HCT116 (cell line): ENCODE measurements around the gene FAM53B. TPM values are rescaled to one million over a fixed set of nuclear protein-coding genes. Genes with fewer than 3 reads are reported as not detected.

Experiments
- ATAC-seq: fragments of 200-7000 bp; cut with Tn5 transposase; 2 replicates; pipeline ENCODE4 v1.9.1; 2020; ENCODE audit warnings: mild to moderate bottlenecking, moderate library complexity
- BruUV-seq: library from RNA; stranded (reverse); fragments of 400-500 nt; replicated peaks from 2 replicates; lab custom pipeline; 2021; lab: Mats Ljungman, UMichigan
- CTCF ChIA-PET: fragments of 300-600 bp; sonication (Branson Sonifier 250); formaldehyde crosslinking; loops from one replicate; lab custom pipeline; 2021; ENCODE audit warnings: antibody characterized with exemption; lab: Charles Lee
- POLR2A ChIA-PET: fragments of 300-600, 350-600 bp; sonication (Branson Sonifier 250); formaldehyde crosslinking; loops from one replicate; lab custom pipeline; 2021; ENCODE audit warnings: antibody characterized with exemption; lab: Charles Lee
- RAD21 ChIA-PET, 2 experiments: fragments of 300-600 bp; sonication (Branson Sonifier 250); formaldehyde crosslinking; loops; one replicate each; lab custom pipeline; 2023; ENCODE audit warnings: low total read pairs in 2 of 2; ENCODE audit not compliant: uncharacterized antibody in 2 of 2, unreplicated experiment in 2 of 2, low non-redundant PET in 1 of 2; lab: Charles Lee
- DNase-seq: peaks from one replicate; pipeline ENCODE4 v3.0.0-alpha.2; 2010; ENCODE audit warnings: low read depth, low spot score
- H2AFZ ChIP-seq: fragments of 200-600 bp; shearing (Covaris generic), sonication (generic); 2 replicates; pipeline ENCODE4 v1.6.1; 2017; ENCODE audit warnings: low read depth, mixed run types, mixed read lengths, antibody characterized with exemption, low read length; ENCODE audit not compliant: poor library complexity, severe bottlenecking
- H3K27ac ChIP-seq: 2 replicates; pipeline ENCODE4 v1.5.1; 2012; ENCODE audit warnings: low read depth, low read length
- H3K27me3 ChIP-seq: fragments of 200-600 bp; sonication (generic); 2 replicates; pipeline ENCODE4 v1.6.1; 2016; ENCODE audit warnings: mixed run types, low read length, mixed read lengths; ENCODE audit not compliant: insufficient read depth
- H3K36me3 ChIP-seq, 2 experiments: fragments of 200-500 bp in 1 of 2; fragments of 200-600 bp in 1 of 2; sonication (Bioruptor generic) in 1 of 2; sonication (generic) in 1 of 2; 2 replicates each; pipeline versions ENCODE4 v1.5.1 to v1.6.1; 2014 to 2016; ENCODE audit warnings: low read length in 2 of 2, inconsistent platforms in 1 of 2, mixed read lengths in 1 of 2, mixed run types in 1 of 2; ENCODE audit not compliant: insufficient read depth in 2 of 2, control insufficient read depth in 1 of 2
- H3K4me1 ChIP-seq, 2 experiments: fragments of 200-600 bp in 1 of 2; sonication (generic) in 1 of 2; 2 replicates each; pipeline versions ENCODE4 v1.5.1 to v1.6.1; 2012 to 2017; ENCODE audit warnings: low read length in 2 of 2, inconsistent platforms in 1 of 2, mild to moderate bottlenecking in 1 of 2, mixed read lengths in 1 of 2, mixed run types in 1 of 2, moderate library complexity in 1 of 2; ENCODE audit not compliant: insufficient read depth in 2 of 2, control insufficient read depth in 1 of 2
- H3K4me2 ChIP-seq: fragments of 200-600 bp; sonication (generic); 2 replicates; pipeline ENCODE4 v1.6.1; 2017; ENCODE audit warnings: mixed run types, low read length, mixed read lengths
- H3K4me3 ChIP-seq, 2 experiments: fragments of 200-600 bp in 1 of 2; sonication (generic) in 1 of 2; replicated peaks in 1 of 2; 2 replicates each; pipeline ENCODE4 v1.5.1; 2011 to 2016; ENCODE audit warnings: low read length in 2 of 2, control low read depth in 1 of 2, low read depth in 1 of 2, mild to moderate bottlenecking in 1 of 2, mixed read lengths in 1 of 2, mixed run types in 1 of 2
- H3K79me2 ChIP-seq: fragments of 200-600 bp; sonication (generic); 2 replicates; pipeline ENCODE4 v1.6.1; 2017; ENCODE audit warnings: mild to moderate bottlenecking, mixed run types, low read length, moderate library complexity, mixed read lengths; ENCODE audit not compliant: insufficient read depth
- H3K9ac ChIP-seq: fragments of 200-600 bp; sonication (generic); 2 replicates; pipeline ENCODE4 v1.6.1; 2016; ENCODE audit warnings: low read length, mixed read lengths
- H3K9me2 ChIP-seq: fragments of 200-600 bp; sonication (generic), shearing (Covaris generic); 2 replicates; pipeline ENCODE4 v1.6.1; 2017; ENCODE audit warnings: mixed run types, mild to moderate bottlenecking, moderate library complexity; ENCODE audit not compliant: insufficient read depth
- H3K9me3 ChIP-seq, 2 experiments: fragments of 200-500 bp in 1 of 2; fragments of 200-600 bp in 1 of 2; sonication (Bioruptor generic) in 1 of 2; sonication (generic) in 1 of 2; 2 replicates each; pipeline ENCODE4 v1.6.1; 2014 to 2017; ENCODE audit warnings: low read length in 2 of 2, mixed read lengths in 2 of 2, inconsistent platforms in 1 of 2, low read depth in 1 of 2, mild to moderate bottlenecking in 1 of 2, mixed run types in 1 of 2, moderate library complexity in 1 of 2; ENCODE audit not compliant: control insufficient read depth in 1 of 2, insufficient read depth in 1 of 2
- H4K20me1 ChIP-seq: fragments of 200-600 bp; sonication (generic), shearing (Covaris generic); 2 replicates; pipeline ENCODE4 v1.6.1; 2017; ENCODE audit warnings: mixed run types, mild to moderate bottlenecking, moderate library complexity; ENCODE audit not compliant: insufficient read depth
- CEBPB ChIP-seq: IDR thresholded peaks from 2 replicates; pipeline ENCODE4 v1.6.1; 2012; ENCODE audit warnings: low read depth
- EGR1 ChIP-seq: IDR thresholded peaks from 2 replicates; pipeline ENCODE4 v1.6.1; 2012; ENCODE audit warnings: low read depth
- EZH2 ChIP-seq: fragments of 200-600 bp; sonication (generic); IDR thresholded peaks from 2 replicates; pipeline ENCODE4 v1.6.1; 2017; ENCODE audit warnings: antibody characterized with exemption, mixed run types
- JUND ChIP-seq: IDR thresholded peaks from 2 replicates; pipeline ENCODE4 v1.6.1; 2012
- POLR2AphosphoS5 ChIP-seq: IDR thresholded peaks from 2 replicates; pipeline ENCODE4 v1.6.1; 2011; ENCODE audit warnings: mild to moderate bottlenecking, low read depth, low read length, moderate library complexity
- RAD21 ChIP-seq: IDR thresholded peaks from 2 replicates; pipeline ENCODE4 v1.6.1; 2012; ENCODE audit warnings: low read depth, mild to moderate bottlenecking
- SIN3A ChIP-seq: IDR thresholded peaks from 2 replicates; pipeline ENCODE4 v1.6.1; 2012; ENCODE audit warnings: low read depth
- SRF ChIP-seq: IDR thresholded peaks from 2 replicates; pipeline ENCODE4 v1.6.1; 2012; ENCODE audit warnings: low read depth
- YY1 ChIP-seq: IDR thresholded peaks from 2 replicates; pipeline ENCODE4 v1.6.1; 2011; ENCODE audit warnings: low read length, low read depth, moderate library complexity, mild to moderate bottlenecking; ENCODE audit not compliant: insufficient replicate concordance; ENCODE audit errors: extremely low read depth
- ZFX ChIP-seq: fragments of 450-650 bp; IDR thresholded peaks from 2 replicates; pipeline ENCODE4 v1.6.1; 2017
- intact Hi-C: fragments of 100-400 bp; cut with micrococcal nuclease; formaldehyde crosslinking; loops from 2 replicates; pipeline ENCODE4 v1.10.0; 2022
- total RNA-seq: library from RNA; stranded (reverse); gene quantifications from one replicate; pipeline ENCODE4 v1.2.1, GENCODE V29; 2021; ENCODE audit not compliant: unreplicated experiment
- TF ChIP-seq, protein P1 (sequence below): IDR thresholded peaks from 2 replicates; pipeline ENCODE4 v1.6.1; 2012
- TF ChIP-seq, protein P2 (sequence below), 3 experiments: fragments of 200-600 bp in 1 of 3; sonication (generic) in 1 of 3; IDR thresholded peaks in 2 of 3; conservative IDR thresholded peaks in 1 of 3; 2 replicates each; pipeline ENCODE4 v1.5.1; 2012 to 2017; ENCODE audit warnings: low read depth in 2 of 3, low read length in 2 of 3, antibody characterized with exemption in 1 of 3, borderline replicate concordance in 1 of 3, control low read depth in 1 of 3, mild to moderate bottlenecking in 1 of 3, mixed read lengths in 1 of 3, mixed run types in 1 of 3, moderate library complexity in 1 of 3; ENCODE audit not compliant: insufficient read depth in 1 of 3
- TF ChIP-seq, protein P3 (sequence below): IDR thresholded peaks from 2 replicates; pipeline ENCODE4 v1.6.1; 2012; ENCODE audit warnings: low read depth
- TF ChIP-seq, protein P4 (sequence below): IDR thresholded peaks from 2 replicates; pipeline ENCODE4 v1.6.1; 2011; ENCODE audit warnings: mild to moderate bottlenecking, low read length, moderate library complexity; ENCODE audit not compliant: insufficient replicate concordance; ENCODE audit errors: extremely low read depth

The FAM53B gene
- total RNA-seq, 1 experiment from 2014 or later, result 19.6 TPM

DNA sequence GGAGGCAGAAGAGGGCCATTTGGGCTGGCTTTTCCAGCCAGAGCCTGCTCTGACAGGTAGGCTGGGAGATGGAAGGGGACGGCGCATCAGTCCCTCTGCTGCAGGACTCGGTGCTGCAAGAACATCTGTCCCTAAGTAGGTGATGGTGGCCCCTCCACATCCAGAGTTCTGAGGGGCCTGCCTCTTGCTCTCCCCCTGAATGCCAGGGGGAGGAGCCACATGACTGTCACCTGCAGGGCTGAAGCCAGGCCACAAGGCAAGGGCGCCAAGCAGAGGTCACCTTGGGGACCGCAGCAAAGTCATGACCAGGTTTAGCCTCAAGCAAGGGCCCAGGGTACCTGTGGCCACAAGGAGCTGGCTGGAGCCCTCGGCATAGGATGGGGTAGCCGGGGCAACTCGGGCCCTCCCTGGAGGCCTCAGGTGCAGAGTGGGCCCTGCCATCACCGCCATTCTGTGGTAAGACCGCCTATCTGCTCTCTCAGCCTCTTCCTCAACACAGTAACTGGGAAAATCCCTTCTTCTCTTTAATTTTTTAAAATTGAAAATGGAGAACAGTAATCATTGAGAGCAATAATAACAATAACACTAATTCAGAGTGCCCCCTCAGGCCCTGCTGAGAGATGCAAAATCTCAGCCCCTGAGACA, 99.3 kb downstream of the FAM53B start:
- Histone ChIP-seq H4K20me1 (no peaks in the 10 kb centered on the region), H3K9me3 (no peaks in the 10 kb centered on the region), H2AFZ (no peak overlapping the region), H3K4me1 (peaks cover 6 to 20% of the 10 kb centered on the region in 2 experiments; a peak in 3 of 4 replicates), H3K36me3 (no peaks in the 10 kb centered on the region), H3K27ac (no peak overlapping the region), H3K4me3 (no peak overlapping the region), H3K27me3 (no peaks in the 10 kb centered on the region), H3K9me2 (no peaks in the 10 kb centered on the region), H3K79me2 (no peaks in the 10 kb centered on the region), H3K9ac (no peak overlapping the region), H3K4me2 (no peak overlapping the region)
- ATAC-seq (no peak), DNase-seq (no peak)
- no TSS peak for BruUV-seq
- POLR2A ChIA-PET, result no interaction called here
- RAD21 ChIA-PET, result no interaction called here
- TF ChIP-seq YY1, result no peak
- TF ChIP-seq CEBPB, result no peak
- no peak for TF ChIP-seq ZFX
- TF ChIP-seq POLR2AphosphoS5, result no peak
- TF ChIP-seq, protein P1, sequence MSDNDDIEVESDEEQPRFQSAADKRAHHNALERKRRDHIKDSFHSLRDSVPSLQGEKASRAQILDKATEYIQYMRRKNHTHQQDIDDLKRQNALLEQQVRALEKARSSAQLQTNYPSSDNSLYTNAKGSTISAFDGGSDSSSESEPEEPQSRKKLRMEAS, result no peak
- TF ChIP-seq, protein P2, sequence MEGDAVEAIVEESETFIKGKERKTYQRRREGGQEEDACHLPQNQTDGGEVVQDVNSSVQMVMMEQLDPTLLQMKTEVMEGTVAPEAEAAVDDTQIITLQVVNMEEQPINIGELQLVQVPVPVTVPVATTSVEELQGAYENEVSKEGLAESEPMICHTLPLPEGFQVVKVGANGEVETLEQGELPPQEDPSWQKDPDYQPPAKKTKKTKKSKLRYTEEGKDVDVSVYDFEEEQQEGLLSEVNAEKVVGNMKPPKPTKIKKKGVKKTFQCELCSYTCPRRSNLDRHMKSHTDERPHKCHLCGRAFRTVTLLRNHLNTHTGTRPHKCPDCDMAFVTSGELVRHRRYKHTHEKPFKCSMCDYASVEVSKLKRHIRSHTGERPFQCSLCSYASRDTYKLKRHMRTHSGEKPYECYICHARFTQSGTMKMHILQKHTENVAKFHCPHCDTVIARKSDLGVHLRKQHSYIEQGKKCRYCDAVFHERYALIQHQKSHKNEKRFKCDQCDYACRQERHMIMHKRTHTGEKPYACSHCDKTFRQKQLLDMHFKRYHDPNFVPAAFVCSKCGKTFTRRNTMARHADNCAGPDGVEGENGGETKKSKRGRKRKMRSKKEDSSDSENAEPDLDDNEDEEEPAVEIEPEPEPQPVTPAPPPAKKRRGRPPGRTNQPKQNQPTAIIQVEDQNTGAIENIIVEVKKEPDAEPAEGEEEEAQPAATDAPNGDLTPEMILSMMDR (IDR thresholded peaks at IDR 0.05 in 2 of 3, conservative IDR thresholded peaks at IDR 0.05 in 1 of 3; ENCODE audit: borderline replicate concordance in 1 of 3, insufficient read depth in 1 of 3, low read depth in 2 of 3, low read length in 2 of 3), result no peak; a peak in 1 of 6 replicates
- TF ChIP-seq EGR1, result no peak
- no peak for TF ChIP-seq JUND
- TF ChIP-seq, protein P3, sequence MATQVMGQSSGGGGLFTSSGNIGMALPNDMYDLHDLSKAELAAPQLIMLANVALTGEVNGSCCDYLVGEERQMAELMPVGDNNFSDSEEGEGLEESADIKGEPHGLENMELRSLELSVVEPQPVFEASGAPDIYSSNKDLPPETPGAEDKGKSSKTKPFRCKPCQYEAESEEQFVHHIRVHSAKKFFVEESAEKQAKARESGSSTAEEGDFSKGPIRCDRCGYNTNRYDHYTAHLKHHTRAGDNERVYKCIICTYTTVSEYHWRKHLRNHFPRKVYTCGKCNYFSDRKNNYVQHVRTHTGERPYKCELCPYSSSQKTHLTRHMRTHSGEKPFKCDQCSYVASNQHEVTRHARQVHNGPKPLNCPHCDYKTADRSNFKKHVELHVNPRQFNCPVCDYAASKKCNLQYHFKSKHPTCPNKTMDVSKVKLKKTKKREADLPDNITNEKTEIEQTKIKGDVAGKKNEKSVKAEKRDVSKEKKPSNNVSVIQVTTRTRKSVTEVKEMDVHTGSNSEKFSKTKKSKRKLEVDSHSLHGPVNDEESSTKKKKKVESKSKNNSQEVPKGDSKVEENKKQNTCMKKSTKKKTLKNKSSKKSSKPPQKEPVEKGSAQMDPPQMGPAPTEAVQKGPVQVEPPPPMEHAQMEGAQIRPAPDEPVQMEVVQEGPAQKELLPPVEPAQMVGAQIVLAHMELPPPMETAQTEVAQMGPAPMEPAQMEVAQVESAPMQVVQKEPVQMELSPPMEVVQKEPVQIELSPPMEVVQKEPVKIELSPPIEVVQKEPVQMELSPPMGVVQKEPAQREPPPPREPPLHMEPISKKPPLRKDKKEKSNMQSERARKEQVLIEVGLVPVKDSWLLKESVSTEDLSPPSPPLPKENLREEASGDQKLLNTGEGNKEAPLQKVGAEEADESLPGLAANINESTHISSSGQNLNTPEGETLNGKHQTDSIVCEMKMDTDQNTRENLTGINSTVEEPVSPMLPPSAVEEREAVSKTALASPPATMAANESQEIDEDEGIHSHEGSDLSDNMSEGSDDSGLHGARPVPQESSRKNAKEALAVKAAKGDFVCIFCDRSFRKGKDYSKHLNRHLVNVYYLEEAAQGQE, result no peak
- TF ChIP-seq, protein P4, sequence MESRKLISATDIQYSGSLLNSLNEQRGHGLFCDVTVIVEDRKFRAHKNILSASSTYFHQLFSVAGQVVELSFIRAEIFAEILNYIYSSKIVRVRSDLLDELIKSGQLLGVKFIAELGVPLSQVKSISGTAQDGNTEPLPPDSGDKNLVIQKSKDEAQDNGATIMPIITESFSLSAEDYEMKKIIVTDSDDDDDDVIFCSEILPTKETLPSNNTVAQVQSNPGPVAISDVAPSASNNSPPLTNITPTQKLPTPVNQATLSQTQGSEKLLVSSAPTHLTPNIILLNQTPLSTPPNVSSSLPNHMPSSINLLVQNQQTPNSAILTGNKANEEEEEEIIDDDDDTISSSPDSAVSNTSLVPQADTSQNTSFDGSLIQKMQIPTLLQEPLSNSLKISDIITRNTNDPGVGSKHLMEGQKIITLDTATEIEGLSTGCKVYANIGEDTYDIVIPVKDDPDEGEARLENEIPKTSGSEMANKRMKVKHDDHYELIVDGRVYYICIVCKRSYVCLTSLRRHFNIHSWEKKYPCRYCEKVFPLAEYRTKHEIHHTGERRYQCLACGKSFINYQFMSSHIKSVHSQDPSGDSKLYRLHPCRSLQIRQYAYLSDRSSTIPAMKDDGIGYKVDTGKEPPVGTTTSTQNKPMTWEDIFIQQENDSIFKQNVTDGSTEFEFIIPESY, result no peak
- TF ChIP-seq RAD21, result no peak
- no peak for TF ChIP-seq SRF
- TF ChIP-seq SIN3A, result no peak
- TF ChIP-seq EZH2, result no peak
- CTCF ChIA-PET, result no interaction called here
- intact Hi-C loops, result loop anchor here (5.0 kb wide), 1 partner anchor 97 kb away; the partner anchor contains the start of gene FAM53B
